Fibroblast of upper back skin (primary cell): ENCODE data around the gene GPR139.

Experiments
- DNase-seq: peaks from one replicate; pipeline ENCODE4 v3.0.0-alpha.2; 2013

Gene GPR139

GRCh38 chr16:20051611-20052010, 22.1 kb downstream of the GPR139 start:
- DNase-seq = no peak

GRCh38 chr16:20051147-20051546, 22.5 kb downstream of the GPR139 start:
- DNase-seq = no peak

GRCh38 chr16:20049831-20050230, 23.9 kb downstream of the GPR139 start:
- no peak for DNase-seq

GRCh38 chr16:20045886-20046285, 27.8 kb downstream of the GPR139 start:
- DNase-seq = no peak

- no peak for DNase-seq
Observed at GRCh38 chr16:20042848-20043247, 30.8 kb downstream of the GPR139 start.

GRCh38 chr16:20041924-20042596, 31.6 kb downstream of the GPR139 start:
- no peak for DNase-seq

- no peak for DNase-seq
Observed at GRCh38 chr16:20040011-20040410, 33.7 kb downstream of the GPR139 start.

- no peak for DNase-seq
Observed at GRCh38 chr16:20029611-20030010, 44.1 kb downstream of the GPR139 start.

GRCh38 chr16:20026361-20027072, 47.2 kb downstream of the GPR139 start:
- no peak for DNase-seq

GRCh38 chr16:20023190-20023589, 50.5 kb downstream of the GPR139 start:
- DNase-seq = no peak

- DNase-seq = no peak
Observed at GRCh38 chr16:20020976-20021375, 52.7 kb downstream of the GPR139 start.

- DNase-seq = no peak
Observed at GRCh38 chr16:20020083-20020482, 53.6 kb downstream of the GPR139 start.

GRCh38 chr16:20016234-20016633, 57.5 kb downstream of the GPR139 start:
- no peak for DNase-seq

- no peak for DNase-seq
Observed at GRCh38 chr16:20004931-20005330, 68.8 kb downstream of the GPR139 start.

GRCh38 chr16:20002936-20003335, 70.8 kb downstream of the GPR139 start:
- no peak for DNase-seq

GRCh38 chr16:20001856-20002707, 71.6 kb downstream of the GPR139 start:
- no peak for DNase-seq

GRCh38 chr16:19997734-19998133, 76.0 kb downstream of the GPR139 start:
- no peak for DNase-seq

- DNase-seq = no peak
Observed at GRCh38 chr16:19997264-19997663, 76.4 kb downstream of the GPR139 start.

GRCh38 chr16:19994466-19995170, 79.1 kb downstream of the GPR139 start:
- DNase-seq = peak; percentile 6

- no peak for DNase-seq
Observed at GRCh38 chr16:19991614-19992013, 82.1 kb downstream of the GPR139 start.

- no peak for DNase-seq
Observed at GRCh38 chr16:19984135-19984534, 89.6 kb downstream of the GPR139 start.
